DND-41 (cell line): ENCODE data around the gene ANKRD11.

ENCODE experiments used
- EZH2 ChIP-seq: IDR thresholded peaks from 3 replicates; pipeline ENCODE4 v1.6.1; 2012; ENCODE audit warnings: borderline replicate concordance, low read depth, mild to moderate bottlenecking, moderate library complexity, low read length, inconsistent platforms; ENCODE audit not compliant: severe bottlenecking
- TF ChIP-seq, protein P1 (sequence below): IDR thresholded peaks from 2 replicates; pipeline ENCODE4 v1.5.1; 2012; ENCODE audit warnings: borderline replicate concordance, low read length, moderate library complexity, mild to moderate bottlenecking; ENCODE audit not compliant: poor library complexity, severe bottlenecking; ENCODE audit errors: extremely low read depth

DNA sequence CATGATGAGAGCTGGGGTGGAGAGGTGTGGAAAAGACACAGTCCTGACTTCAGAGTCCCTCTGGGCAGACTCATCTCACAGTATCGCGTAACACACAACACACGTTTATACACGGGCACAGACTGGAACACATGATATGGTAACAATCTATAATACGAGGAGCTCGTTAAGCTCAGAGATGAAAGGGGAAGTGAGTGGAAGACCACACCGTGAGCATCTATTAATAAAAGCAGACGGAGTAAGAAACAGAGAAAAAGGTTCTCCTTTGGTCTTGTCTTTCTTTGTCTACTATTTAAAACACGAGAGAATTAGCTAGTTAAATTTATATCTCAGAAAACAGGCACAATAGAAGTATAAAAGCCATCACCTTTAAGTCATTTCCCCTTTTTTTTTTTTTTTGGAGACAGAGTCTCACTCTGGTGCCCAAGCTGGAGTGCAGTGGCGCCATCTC lies 13.5 kb downstream of the ANKRD11 start:
- TF ChIP-seq, protein P1, sequence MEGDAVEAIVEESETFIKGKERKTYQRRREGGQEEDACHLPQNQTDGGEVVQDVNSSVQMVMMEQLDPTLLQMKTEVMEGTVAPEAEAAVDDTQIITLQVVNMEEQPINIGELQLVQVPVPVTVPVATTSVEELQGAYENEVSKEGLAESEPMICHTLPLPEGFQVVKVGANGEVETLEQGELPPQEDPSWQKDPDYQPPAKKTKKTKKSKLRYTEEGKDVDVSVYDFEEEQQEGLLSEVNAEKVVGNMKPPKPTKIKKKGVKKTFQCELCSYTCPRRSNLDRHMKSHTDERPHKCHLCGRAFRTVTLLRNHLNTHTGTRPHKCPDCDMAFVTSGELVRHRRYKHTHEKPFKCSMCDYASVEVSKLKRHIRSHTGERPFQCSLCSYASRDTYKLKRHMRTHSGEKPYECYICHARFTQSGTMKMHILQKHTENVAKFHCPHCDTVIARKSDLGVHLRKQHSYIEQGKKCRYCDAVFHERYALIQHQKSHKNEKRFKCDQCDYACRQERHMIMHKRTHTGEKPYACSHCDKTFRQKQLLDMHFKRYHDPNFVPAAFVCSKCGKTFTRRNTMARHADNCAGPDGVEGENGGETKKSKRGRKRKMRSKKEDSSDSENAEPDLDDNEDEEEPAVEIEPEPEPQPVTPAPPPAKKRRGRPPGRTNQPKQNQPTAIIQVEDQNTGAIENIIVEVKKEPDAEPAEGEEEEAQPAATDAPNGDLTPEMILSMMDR: no peak
- no peak for TF ChIP-seq EZH2
